Hepatocyte (in vitro differentiated cells): ENCODE results near the gene C9orf40.

ENCODE experiments used
- CTCF ChIP-seq: fragments of 200-600 bp; sonication (generic); IDR thresholded peaks from 2 replicates; pipeline ENCODE4 v1.5.1; 2016; ENCODE audit warnings: antibody characterized with exemption, mild to moderate bottlenecking; ENCODE audit not compliant: poor library complexity
- EZH2 ChIP-seq: fragments of 200-600 bp; sonication (generic); IDR thresholded peaks from 2 replicates; pipeline ENCODE4 v1.6.1; 2016; ENCODE audit warnings: antibody characterized with exemption, mild to moderate bottlenecking, borderline replicate concordance
- EZH2phosphoT487 ChIP-seq: fragments of 200-600 bp; sonication (generic); IDR thresholded peaks from one replicate; pipeline ENCODE4 v1.6.1; 2018; ENCODE audit warnings: antibody characterized with exemption, mild to moderate bottlenecking, low read depth, moderate library complexity; ENCODE audit not compliant: unreplicated experiment, severe bottlenecking

GRCh38 chr9:74951107-74951720, 1.5 kb downstream of the C9orf40 start:
- TF ChIP-seq EZH2phosphoT487, result no peak
- TF ChIP-seq CTCF, result no peak
- no peak for TF ChIP-seq EZH2
